GM23338 (cell line): ENCODE data around the gene BTBD16. TPM values are rescaled to one million over a fixed set of nuclear protein-coding genes. Genes with fewer than 3 reads are reported as not detected.

Source experiments
- ATAC-seq: fragments of 200-7000 bp; cut with Tn5 transposase; 3 replicates; pipeline ENCODE4 v1.9.1; 2020
- DNase-seq: peaks from one replicate; pipeline ENCODE4 v3.0.0-alpha.2; 2015; ENCODE audit warnings: low spot score
- H2AFZ ChIP-seq: fragments of 200-600 bp; sonication (generic); 2 replicates; pipeline ENCODE4 v1.8.0; 2016; ENCODE audit warnings: antibody characterized with exemption, mild to moderate bottlenecking, moderate library complexity
- H3F3A ChIP-seq: fragments of 200-600 bp; sonication (generic); replicated peaks from 2 replicates; pipeline ENCODE4 v1.8.0; 2017; ENCODE audit warnings: antibody characterized with exemption, mixed run types, low read depth
- H3K27ac ChIP-seq: fragments of 200-600 bp; sonication (generic); 2 replicates; pipeline ENCODE4 v1.6.1; 2016; ENCODE audit warnings: low read depth
- H3K27me3 ChIP-seq: fragments of 200-600 bp; sonication (generic); 2 replicates; pipeline ENCODE4 v1.8.0; 2016; ENCODE audit warnings: mild to moderate bottlenecking, mixed run types, moderate library complexity; ENCODE audit not compliant: insufficient read depth
- H3K36me3 ChIP-seq: fragments of 200-600 bp; sonication (generic); 2 replicates; pipeline ENCODE4 v1.8.0; 2016; ENCODE audit warnings: mild to moderate bottlenecking; ENCODE audit not compliant: insufficient read depth
- H3K4me1 ChIP-seq: fragments of 200-600 bp; sonication (generic); 2 replicates; pipeline ENCODE4 v1.8.0; 2016; ENCODE audit warnings: mild to moderate bottlenecking, moderate library complexity; ENCODE audit not compliant: insufficient read depth
- H3K4me2 ChIP-seq: fragments of 200-600 bp; sonication (generic); 2 replicates; pipeline ENCODE4 v1.7.1; 2017; ENCODE audit warnings: mixed run types
- H3K4me3 ChIP-seq: fragments of 200-600 bp; sonication (generic); 2 replicates; pipeline ENCODE4 v1.6.1; 2016; ENCODE audit warnings: mixed run types
- H3K79me2 ChIP-seq: fragments of 200-600 bp; sonication (generic); replicated peaks from 2 replicates; pipeline ENCODE4 v1.8.0; 2017; ENCODE audit warnings: mild to moderate bottlenecking; ENCODE audit not compliant: insufficient read depth
- H3K9me2 ChIP-seq: fragments of 200-600 bp; sonication (generic); 2 replicates; pipeline ENCODE4 v1.8.0; 2017; ENCODE audit not compliant: insufficient read depth
- H4K20me1 ChIP-seq: fragments of 200-600 bp; sonication (generic); replicated peaks from 2 replicates; pipeline ENCODE4 v1.8.0; 2017; ENCODE audit warnings: mild to moderate bottlenecking; ENCODE audit not compliant: insufficient read depth
- H3K27ac Mint-ChIP-seq: 2 replicates; pipeline ENCODE4 v1.8.0; 2020; ENCODE audit warnings: inconsistent platforms, mild to moderate bottlenecking, moderate library complexity, mixed read lengths
- H3K27me3 Mint-ChIP-seq: 3 replicates; pipeline ENCODE4 v1.8.0; 2022; ENCODE audit warnings: low read depth, mild to moderate bottlenecking, moderate library complexity, mixed read lengths, inconsistent platforms; ENCODE audit not compliant: insufficient read depth, poor library complexity
- H3K36me3 Mint-ChIP-seq: 3 replicates; pipeline ENCODE4 v1.8.0; 2021; ENCODE audit warnings: low read depth, mild to moderate bottlenecking, inconsistent platforms, moderate library complexity, mixed read lengths
- H3K4me1 Mint-ChIP-seq: 3 replicates; pipeline ENCODE4 v1.8.0; 2020; ENCODE audit warnings: mild to moderate bottlenecking, inconsistent platforms, mixed read lengths
- H3K4me3 Mint-ChIP-seq: 3 replicates; pipeline ENCODE4 v1.8.0; 2021; ENCODE audit warnings: moderate library complexity, mild to moderate bottlenecking, inconsistent platforms, mixed read lengths
- H3K9me3 Mint-ChIP-seq: 3 replicates; pipeline ENCODE4 v1.8.0; 2020; ENCODE audit warnings: moderate library complexity, mild to moderate bottlenecking, inconsistent platforms, mixed read lengths
- CREB1 ChIP-seq: fragments of 250-450 bp; sonication (Bioruptor Pico); IDR thresholded peaks from 2 replicates; pipeline ENCODE4 v1.5.0; 2020; ENCODE audit warnings: low read depth, mild to moderate bottlenecking, moderate library complexity
- CTCF ChIP-seq, 2 experiments: fragments of 200-600 bp in 1 of 2; sonication (generic) in 1 of 2; conservative IDR thresholded peaks; 2 replicates each; pipeline versions ENCODE4 v1.5.1 to v1.6.1; 2016 to 2017; ENCODE audit warnings: antibody characterized with exemption in 2 of 2, low read depth in 2 of 2, mild to moderate bottlenecking in 2 of 2, moderate library complexity in 1 of 2
- JUNB ChIP-seq: IDR thresholded peaks from one replicate; pipeline ENCODE4 v1.6.1; 2016; ENCODE audit warnings: antibody characterized with exemption; ENCODE audit not compliant: unreplicated experiment
- NANOG ChIP-seq: IDR thresholded peaks from 2 replicates; pipeline ENCODE4 v1.6.1; 2016; ENCODE audit warnings: antibody characterized with exemption, borderline replicate concordance
- POLR2AphosphoS5 ChIP-seq: IDR thresholded peaks from 2 replicates; pipeline ENCODE4 v1.6.1; 2016; ENCODE audit warnings: antibody characterized with exemption, low read depth
- STAT1 ChIP-seq: IDR thresholded peaks from one replicate; pipeline ENCODE4 v1.6.1; 2016; ENCODE audit warnings: antibody characterized with exemption; ENCODE audit not compliant: unreplicated experiment
- ZNF114 ChIP-seq: fragments of 250-450 bp; sonication (Bioruptor Pico); IDR thresholded peaks from 2 replicates; pipeline ENCODE4 v1.5.0; 2020; ENCODE audit warnings: mild to moderate bottlenecking, moderate library complexity
- ZNF331 ChIP-seq: fragments of 250-450 bp; sonication (Bioruptor Pico); IDR thresholded peaks from 2 replicates; pipeline ENCODE4 v1.5.0; 2020; ENCODE audit warnings: low read depth, mild to moderate bottlenecking, moderate library complexity
- polyA plus RNA-seq: library from polyadenylated mRNA; unstranded; fragments of >200 nt; fragmentation: Nextera tagmentation; extraction: Ambion mirVana; gene quantifications from 2 replicates; pipeline ENCODE4 v1.2.1, GENCODE V29; 2016
- total RNA-seq: library from RNA; depleted of rRNA; stranded (reverse); fragments of >200 nt; shearing (Covaris generic); gene quantifications from 2 replicates; pipeline ENCODE4 v1.2.3, GENCODE V29; 2014
- TF ChIP-seq, protein P1 (sequence below): IDR thresholded peaks from one replicate; pipeline ENCODE4 v1.6.1; 2018; ENCODE audit warnings: antibody characterized with exemption; ENCODE audit not compliant: unreplicated experiment
- TF ChIP-seq, protein P2 (sequence below): fragments of 250-450 bp; sonication (Bioruptor Pico); IDR thresholded peaks from 2 replicates; pipeline ENCODE4 v1.5.0; 2020; ENCODE audit warnings: mild to moderate bottlenecking, moderate library complexity

Gene BTBD16
- total and polyA plus RNA-seq, 2 experiments from 2014 or later: not detected

DNA sequence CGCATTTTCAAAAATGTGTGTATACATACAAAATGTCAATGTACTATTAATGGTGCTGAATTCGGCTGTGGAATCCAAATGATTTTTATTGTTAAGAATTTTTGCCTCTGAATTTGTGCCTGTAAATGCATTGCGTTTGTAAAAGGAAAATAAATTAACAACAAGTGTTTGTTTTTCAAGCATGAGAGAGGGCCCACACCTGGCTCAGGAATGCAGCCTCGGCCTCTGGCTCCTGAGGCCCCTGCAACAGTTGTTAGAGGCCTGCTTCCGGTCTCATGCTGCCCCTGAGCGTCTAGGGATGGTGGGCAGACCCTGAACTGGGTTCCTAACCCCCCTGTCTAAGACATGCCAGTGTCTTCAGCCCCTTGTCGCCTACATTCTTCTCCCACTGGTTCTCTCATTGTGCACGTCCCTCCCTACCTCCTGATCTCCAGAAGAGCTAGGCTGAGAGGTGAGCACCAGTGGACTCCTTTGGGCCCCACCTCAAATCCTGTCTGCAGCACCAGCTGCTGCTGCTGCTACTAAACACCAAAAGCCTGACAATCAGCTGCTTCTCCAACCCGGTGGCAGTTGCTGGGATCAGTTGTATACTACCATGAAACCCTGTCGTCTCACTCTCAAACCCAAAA lies 1.9 kb upstream of the BTBD16 start (continued):
- TF ChIP-seq, protein P1, sequence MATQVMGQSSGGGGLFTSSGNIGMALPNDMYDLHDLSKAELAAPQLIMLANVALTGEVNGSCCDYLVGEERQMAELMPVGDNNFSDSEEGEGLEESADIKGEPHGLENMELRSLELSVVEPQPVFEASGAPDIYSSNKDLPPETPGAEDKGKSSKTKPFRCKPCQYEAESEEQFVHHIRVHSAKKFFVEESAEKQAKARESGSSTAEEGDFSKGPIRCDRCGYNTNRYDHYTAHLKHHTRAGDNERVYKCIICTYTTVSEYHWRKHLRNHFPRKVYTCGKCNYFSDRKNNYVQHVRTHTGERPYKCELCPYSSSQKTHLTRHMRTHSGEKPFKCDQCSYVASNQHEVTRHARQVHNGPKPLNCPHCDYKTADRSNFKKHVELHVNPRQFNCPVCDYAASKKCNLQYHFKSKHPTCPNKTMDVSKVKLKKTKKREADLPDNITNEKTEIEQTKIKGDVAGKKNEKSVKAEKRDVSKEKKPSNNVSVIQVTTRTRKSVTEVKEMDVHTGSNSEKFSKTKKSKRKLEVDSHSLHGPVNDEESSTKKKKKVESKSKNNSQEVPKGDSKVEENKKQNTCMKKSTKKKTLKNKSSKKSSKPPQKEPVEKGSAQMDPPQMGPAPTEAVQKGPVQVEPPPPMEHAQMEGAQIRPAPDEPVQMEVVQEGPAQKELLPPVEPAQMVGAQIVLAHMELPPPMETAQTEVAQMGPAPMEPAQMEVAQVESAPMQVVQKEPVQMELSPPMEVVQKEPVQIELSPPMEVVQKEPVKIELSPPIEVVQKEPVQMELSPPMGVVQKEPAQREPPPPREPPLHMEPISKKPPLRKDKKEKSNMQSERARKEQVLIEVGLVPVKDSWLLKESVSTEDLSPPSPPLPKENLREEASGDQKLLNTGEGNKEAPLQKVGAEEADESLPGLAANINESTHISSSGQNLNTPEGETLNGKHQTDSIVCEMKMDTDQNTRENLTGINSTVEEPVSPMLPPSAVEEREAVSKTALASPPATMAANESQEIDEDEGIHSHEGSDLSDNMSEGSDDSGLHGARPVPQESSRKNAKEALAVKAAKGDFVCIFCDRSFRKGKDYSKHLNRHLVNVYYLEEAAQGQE: no peak
- TF ChIP-seq ZNF331 (CRISPR knock-in tag) (no peak), ZNF114 (no peak), CTCF (conservative IDR thresholded peaks at IDR 0.05; ENCODE audit: low read depth in 2 of 2) (no peak), NANOG (no peak), STAT1 (no peak), CREB1 (no peak)

DNA sequence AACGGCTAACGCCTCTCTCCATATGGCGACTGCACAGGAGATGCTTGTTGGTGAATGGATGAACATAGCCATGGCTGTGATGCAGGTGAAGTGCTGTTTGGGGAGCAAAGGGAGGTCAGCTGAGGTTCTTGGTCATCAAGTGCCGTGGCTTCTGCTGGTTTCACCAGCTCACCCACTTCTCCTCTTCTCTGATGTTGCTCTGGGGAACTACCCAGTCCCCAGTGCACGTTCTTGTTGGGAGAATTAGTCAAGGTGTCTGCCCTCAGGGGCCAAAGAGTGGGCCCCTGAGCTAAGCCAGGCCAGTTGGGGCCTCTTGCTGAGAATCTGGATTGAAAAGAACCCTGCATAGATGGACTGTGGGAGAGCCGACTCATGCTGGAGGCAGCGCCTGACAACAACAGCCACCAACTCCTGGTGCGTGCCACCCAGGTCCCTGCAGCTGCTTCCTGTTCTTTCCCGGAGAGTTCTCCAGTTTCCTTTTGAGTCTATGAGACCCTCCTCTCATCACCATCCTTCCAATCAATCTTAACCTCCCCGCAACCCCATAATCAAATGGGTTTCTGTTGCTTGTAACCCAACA lies 3.0 kb downstream of the BTBD16 start:
- Mint-ChIP-seq H3K36me3 (no peaks in the 10 kb centered on the region), H3K4me1 (no peaks in the 10 kb centered on the region), H3K4me3 (no peak overlapping the region)

More for the DNA sequence above, 3.0 kb downstream of the BTBD16 start:
- H3K27ac ChIP-seq: no peak overlapping the region
- H3K4me1 ChIP-seq: no peaks in the 10 kb centered on the region
- H3K27me3 ChIP-seq: no peaks in the 10 kb centered on the region
- H3K27me3 Mint-ChIP-seq: peaks cover 4% of the 10 kb centered on the region
- no peaks in the 10 kb centered on the region for H3F3A ChIP-seq
- H3K36me3 ChIP-seq: no peaks in the 10 kb centered on the region
- peaks cover 8% of the 10 kb centered on the region; the same call in 1 of the 2 replicates for H3K9me2 ChIP-seq
- H3K27ac Mint-ChIP-seq: no peak overlapping the region
- no peaks in the 10 kb centered on the region for H4K20me1 ChIP-seq
- H2AFZ ChIP-seq: no peak overlapping the region
- H3K4me2 ChIP-seq: no peak overlapping the region
- H3K9me3 Mint-ChIP-seq: no peaks in the 10 kb centered on the region
- H3K4me3 ChIP-seq: no peak overlapping the region
- no peak for ATAC-seq
- H3K79me2 ChIP-seq: no peaks in the 10 kb centered on the region
- TF ChIP-seq, protein P2, sequence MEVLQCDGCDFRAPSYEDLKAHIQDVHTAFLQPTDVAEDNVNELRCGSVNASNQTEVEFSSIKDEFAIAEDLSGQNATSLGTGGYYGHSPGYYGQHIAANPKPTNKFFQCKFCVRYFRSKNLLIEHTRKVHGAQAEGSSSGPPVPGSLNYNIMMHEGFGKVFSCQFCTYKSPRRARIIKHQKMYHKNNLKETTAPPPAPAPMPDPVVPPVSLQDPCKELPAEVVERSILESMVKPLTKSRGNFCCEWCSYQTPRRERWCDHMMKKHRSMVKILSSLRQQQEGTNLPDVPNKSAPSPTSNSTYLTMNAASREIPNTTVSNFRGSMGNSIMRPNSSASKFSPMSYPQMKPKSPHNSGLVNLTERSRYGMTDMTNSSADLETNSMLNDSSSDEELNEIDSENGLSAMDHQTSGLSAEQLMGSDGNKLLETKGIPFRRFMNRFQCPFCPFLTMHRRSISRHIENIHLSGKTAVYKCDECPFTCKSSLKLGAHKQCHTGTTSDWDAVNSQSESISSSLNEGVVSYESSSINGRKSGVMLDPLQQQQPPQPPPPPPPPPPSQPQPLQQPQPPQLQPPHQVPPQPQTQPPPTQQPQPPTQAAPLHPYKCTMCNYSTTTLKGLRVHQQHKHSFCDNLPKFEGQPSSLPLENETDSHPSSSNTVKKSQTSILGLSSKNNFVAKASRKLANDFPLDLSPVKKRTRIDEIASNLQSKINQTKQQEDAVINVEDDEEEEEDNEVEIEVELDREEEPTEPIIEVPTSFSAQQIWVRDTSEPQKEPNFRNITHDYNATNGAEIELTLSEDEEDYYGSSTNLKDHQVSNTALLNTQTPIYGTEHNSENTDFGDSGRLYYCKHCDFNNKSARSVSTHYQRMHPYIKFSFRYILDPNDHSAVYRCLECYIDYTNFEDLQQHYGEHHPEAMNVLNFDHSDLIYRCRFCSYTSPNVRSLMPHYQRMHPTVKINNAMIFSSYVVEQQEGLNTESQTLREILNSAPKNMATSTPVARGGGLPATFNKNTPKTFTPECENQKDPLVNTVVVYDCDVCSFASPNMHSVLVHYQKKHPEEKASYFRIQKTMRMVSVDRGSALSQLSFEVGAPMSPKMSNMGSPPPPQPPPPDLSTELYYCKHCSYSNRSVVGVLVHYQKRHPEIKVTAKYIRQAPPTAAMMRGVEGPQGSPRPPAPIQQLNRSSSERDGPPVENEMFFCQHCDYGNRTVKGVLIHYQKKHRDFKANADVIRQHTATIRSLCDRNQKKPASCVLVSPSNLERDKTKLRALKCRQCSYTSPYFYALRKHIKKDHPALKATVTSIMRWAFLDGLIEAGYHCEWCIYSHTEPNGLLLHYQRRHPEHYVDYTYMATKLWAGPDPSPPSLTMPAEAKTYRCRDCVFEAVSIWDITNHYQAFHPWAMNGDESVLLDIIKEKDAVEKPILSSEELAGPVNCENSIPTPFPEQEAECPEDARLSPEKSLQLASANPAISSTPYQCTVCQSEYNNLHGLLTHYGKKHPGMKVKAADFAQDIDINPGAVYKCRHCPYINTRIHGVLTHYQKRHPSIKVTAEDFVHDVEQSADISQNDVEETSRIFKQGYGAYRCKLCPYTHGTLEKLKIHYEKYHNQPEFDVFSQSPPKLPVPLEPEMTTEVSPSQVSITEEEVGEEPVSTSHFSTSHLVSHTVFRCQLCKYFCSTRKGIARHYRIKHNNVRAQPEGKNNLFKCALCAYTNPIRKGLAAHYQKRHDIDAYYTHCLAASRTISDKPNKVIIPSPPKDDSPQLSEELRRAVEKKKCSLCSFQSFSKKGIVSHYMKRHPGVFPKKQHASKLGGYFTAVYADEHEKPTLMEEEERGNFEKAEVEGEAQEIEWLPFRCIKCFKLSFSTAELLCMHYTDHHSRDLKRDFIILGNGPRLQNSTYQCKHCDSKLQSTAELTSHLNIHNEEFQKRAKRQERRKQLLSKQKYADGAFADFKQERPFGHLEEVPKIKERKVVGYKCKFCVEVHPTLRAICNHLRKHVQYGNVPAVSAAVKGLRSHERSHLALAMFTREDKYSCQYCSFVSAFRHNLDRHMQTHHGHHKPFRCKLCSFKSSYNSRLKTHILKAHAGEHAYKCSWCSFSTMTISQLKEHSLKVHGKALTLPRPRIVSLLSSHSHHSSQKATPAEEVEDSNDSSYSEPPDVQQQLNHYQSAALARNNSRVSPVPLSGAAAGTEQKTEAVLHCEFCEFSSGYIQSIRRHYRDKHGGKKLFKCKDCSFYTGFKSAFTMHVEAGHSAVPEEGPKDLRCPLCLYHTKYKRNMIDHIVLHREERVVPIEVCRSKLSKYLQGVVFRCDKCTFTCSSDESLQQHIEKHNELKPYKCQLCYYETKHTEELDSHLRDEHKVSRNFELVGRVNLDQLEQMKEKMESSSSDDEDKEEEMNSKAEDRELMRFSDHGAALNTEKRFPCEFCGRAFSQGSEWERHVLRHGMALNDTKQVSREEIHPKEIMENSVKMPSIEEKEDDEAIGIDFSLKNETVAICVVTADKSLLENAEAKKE (CRISPR knock-in tag): no peak
- TF ChIP-seq POLR2AphosphoS5: no peak
- TF ChIP-seq NANOG: no peak
- no peak for TF ChIP-seq CTCF (conservative IDR thresholded peaks at IDR 0.05; ENCODE audit: low read depth in 2 of 2)
- TF ChIP-seq JUNB: no peak
- no peak for TF ChIP-seq ZNF114
- no peak for DNase-seq
